T47D (cell line): ENCODE data around the gene RANBP10.

Experiments used
- DNase-seq, 2 experiments: peaks; one replicate each; pipeline versions ENCODE4 v3.0.0 to v3.0.0-alpha.2; 2011 to 2012; ENCODE audit warnings: low read depth in 1 of 2, low spot score in 1 of 2
- JUND ChIP-seq: IDR thresholded peaks from 2 replicates; pipeline ENCODE4 v1.6.1; 2012; ENCODE audit warnings: low read depth
- in situ Hi-C: cut with HindIII; loops from 2 replicates; pipeline ENCODE4 v1.10.0; 2016; ENCODE audit warnings: low sequenced_read_pairs, low pct_unique_long_range_greater_than_20kb

Gene RANBP10

GRCh38 chr16:67723151-67723910 lies 83.0 kb downstream of the RANBP10 start:
- in situ Hi-C loops = no loop called here
- TF ChIP-seq JUND = no peak

GRCh38 chr16:67720236-67720635 lies 86.1 kb downstream of the RANBP10 start:
- in situ Hi-C loops = no loop called here
- no peak for DNase-seq
- TF ChIP-seq JUND = no peak

More at GRCh38 chr16:67723151-67723910, 83.0 kb downstream of the RANBP10 start:
- DNase-seq = peak in 1 of 2 experiments; percentile 39

DNA sequence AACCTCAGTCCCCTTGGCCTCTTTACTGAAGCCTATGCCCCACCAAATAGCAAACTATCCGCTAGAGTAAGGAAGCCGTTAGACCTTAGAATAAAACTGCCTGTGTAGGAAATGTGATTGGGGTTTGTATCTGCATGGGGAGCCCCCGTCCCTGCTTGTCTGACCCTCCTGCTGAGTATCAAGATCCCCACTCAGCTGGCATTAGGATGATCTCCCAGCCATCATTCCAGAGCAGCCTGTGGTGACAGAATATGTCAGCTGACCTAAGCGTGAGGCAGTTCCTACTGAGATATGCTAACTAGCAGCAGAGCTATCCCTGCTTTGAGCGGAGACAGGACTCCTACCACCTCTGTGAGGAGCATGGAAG lies 86.6 kb downstream of the RANBP10 start:
- no peak for DNase-seq
- TF ChIP-seq JUND = no peak
- in situ Hi-C loops = no loop called here

DNA sequence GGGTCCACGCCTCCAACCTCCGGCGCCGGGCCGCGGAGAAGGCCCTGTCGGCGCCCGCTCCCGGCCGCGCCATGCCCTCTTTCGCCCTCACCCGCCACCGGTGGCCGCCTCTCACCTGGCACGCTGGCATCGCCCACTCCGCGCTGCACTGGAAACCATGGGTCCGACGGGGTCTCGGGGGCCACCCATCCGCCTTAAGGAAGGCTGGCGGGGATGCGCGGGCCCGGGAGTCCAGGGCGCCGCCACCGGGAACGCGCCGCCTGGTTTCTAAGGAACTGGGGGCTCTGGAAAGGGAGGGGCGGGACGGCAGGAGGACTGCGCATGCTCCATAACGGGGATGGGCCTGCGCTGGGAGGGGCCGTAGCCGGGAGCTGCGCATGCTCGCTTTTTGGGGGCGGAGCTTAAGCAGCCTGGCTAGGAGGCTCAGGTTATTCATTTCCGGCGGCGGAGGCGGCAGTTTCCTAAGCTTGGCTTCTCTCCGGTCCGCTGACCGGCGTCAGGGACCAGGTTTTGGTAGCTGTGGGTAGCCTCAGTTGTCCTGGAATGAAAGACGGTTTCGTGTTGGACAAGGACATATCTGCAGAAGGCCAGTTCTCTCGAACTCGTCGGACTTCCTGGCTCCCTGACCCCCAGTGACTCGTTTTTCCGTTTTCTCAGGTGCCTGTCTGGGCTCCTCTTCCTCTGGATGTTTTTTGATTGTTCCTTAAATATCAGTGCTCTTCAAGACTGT lies 87.1 kb downstream of the RANBP10 start, which contains the start of gene GFOD2:
GFOD2 (minus strand) TSS at position 269 of the 730 bp plus-strand sequence. CDS start 33,601 bp downstream, outside the sequence.
- TF ChIP-seq JUND = no peak
- peak; percentile 95 to 99 for DNase-seq
- in situ Hi-C loops = no loop called here

- in situ Hi-C loops = no loop called here
- TF ChIP-seq JUND = no peak
- no peak for DNase-seq
Observed at GRCh38 chr16:67718668-67719047, 87.7 kb downstream of the RANBP10 start.

GRCh38 chr16:67716097-67716496 lies 90.3 kb downstream of the RANBP10 start:
- TF ChIP-seq JUND = no peak
- in situ Hi-C loops = no loop called here
- DNase-seq = no peak

DNA sequence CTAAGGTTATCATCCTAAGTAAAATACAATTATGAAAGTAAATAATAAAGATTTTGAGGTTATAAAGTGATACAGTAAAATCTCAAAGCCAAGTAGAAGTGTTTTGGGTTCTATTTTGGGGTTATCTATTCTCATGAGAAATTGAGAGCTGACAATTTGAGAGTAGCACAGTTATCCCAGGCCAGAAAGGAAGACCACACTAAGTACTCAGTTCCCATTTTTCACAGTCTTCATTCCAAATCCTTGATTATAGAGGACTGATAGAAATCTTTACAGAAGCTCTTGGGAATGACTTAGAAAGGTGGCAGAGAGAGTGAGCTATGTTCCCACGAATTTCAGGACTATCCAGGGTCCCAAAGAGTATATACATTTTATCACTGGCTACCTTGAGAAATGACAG lies 91.8 kb downstream of the RANBP10 start:
- in situ Hi-C loops = no loop called here
- DNase-seq = no peak
- TF ChIP-seq JUND = no peak

GRCh38 chr16:67713647-67714273 lies 92.6 kb downstream of the RANBP10 start:
- no peak for DNase-seq
- in situ Hi-C loops = no loop called here
- TF ChIP-seq JUND = no peak

DNA sequence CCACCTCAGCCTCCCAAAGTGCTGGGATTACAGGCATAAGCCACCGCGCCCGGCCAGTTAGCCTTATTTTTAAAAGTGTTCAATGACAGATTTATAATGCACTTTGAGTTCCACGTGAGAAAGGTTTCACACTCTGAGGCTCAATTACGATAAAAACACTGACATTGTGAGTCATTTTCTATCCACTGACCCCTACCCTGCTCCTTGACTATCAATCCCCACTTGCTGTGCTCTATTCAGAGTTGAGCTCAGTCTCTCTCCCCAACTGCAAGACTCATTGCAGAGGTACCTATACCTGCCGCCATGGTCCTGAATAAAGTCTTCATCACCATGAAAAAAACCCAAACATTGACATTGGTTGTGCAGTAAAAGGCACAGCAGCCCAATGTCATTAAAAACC lies 95.8 kb downstream of the RANBP10 start:
- TF ChIP-seq JUND = no peak
- DNase-seq = no peak
- in situ Hi-C loops = no loop called here

GRCh38 chr16:67709050-67709449 lies 97.3 kb downstream of the RANBP10 start:
- DNase-seq = no peak
- in situ Hi-C loops = no loop called here
- TF ChIP-seq JUND = no peak

DNA sequence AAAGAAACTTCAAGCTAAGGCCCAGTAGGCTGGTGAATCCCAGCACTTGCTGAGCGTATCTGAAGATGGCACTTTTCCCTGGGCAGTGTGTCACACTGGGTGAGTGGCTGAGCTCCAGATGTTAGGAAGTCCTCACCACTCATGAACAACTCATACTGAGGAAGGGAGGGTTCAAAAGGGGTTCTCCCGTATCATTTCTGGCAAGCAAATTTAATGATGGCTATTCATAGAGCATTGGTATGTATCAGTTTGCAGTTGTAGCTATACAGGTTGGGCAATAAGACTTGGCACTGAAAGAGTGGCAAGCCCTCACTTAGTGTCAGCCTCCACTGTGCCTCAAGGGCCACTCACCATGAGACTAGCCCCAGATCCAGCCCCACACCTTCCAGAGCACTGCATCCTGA lies 98.0 kb downstream of the RANBP10 start:
- peak in 1 of 2 experiments; percentile 24 for DNase-seq
- no peak for TF ChIP-seq JUND
- in situ Hi-C loops = no loop called here

DNA sequence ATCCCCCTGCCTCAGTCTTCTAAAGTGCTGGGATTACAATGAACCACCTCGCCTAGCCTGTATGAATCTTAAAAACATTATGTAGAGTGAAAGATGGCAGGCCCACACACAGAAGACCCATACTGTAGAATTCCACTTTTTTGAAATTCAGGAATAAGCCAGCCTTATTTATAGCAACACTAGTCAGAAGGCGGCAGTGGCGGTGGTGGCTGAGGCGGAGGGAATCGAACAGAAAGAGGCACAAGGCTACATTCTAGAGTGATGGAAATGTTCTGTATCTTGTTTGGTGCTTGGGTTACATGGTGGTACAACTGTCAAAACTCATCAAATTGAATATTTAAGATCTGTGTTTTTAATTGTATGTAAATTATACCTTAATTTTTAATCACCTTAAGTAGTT lies 98.6 kb downstream of the RANBP10 start:
- in situ Hi-C loops = no loop called here
- no peak for DNase-seq
- TF ChIP-seq JUND = no peak

GRCh38 chr16:67707210-67707609 lies 99.2 kb downstream of the RANBP10 start:
- in situ Hi-C loops = no loop called here
- no peak for DNase-seq

More at GRCh38 chr16:67707210-67707609, 99.2 kb downstream of the RANBP10 start:
- no peak for TF ChIP-seq JUND
